Upper lobe of left lung (tissue), 6 donors: ENCODE results near the gene ALDH16A1. TPM values are rescaled to one million over a fixed set of nuclear protein-coding genes. Genes with fewer than 3 reads are reported as not detected.

Experiments
- ATAC-seq, 2 donors: fragments of 200-7000 bp; cut with Tn5 transposase; one replicate each; pipeline ENCODE4 v1.9.1; 2022; ENCODE audit warnings: mild to moderate bottlenecking in 2 of 2, moderate library complexity in 2 of 2; ENCODE audit not compliant: low FRiP score in 2 of 2
- DNase-seq, 2 donors: peaks; one replicate each; pipeline ENCODE4 v3.0.0-alpha.2; 2019 to 2020
- H3K27ac ChIP-seq, 4 donors: fragments of 200-600 bp; sonication (generic); one replicate each; pipeline ENCODE4 v1.5.1; 2016 to 2019
- H3K27me3 ChIP-seq, 4 donors: fragments of 200-600 bp; sonication (generic); one replicate each; pipeline ENCODE4 v1.5.1; 2017 to 2019
- H3K36me3 ChIP-seq, 4 donors: fragments of 200-600 bp; sonication (generic); one replicate each; pipeline ENCODE4 v1.5.1; 2016 to 2019
- H3K4me1 ChIP-seq, 4 donors: fragments of 200-600 bp; sonication (generic); one replicate each; pipeline ENCODE4 v1.5.1; 2018 to 2019
- H3K4me3 ChIP-seq, 4 donors: fragments of 200-600 bp; sonication (generic); one replicate each; pipeline ENCODE4 v1.5.1; 2017 to 2019; ENCODE audit warnings: mild to moderate bottlenecking in 2 of 4, moderate library complexity in 1 of 4
- H3K9me3 ChIP-seq, 4 donors: fragments of 200-600 bp; sonication (generic); one replicate each; pipeline ENCODE4 v1.5.1; 2018 to 2019
- EP300 ChIP-seq, 4 donors: sonication (generic); formaldehyde crosslinking; IDR thresholded peaks; one replicate each; pipeline ENCODE4 v1.5.1; 2017; ENCODE audit warnings: antibody characterized with exemption in 4 of 4, control low read depth in 2 of 4
- POLR2A ChIP-seq, 4 donors: fragments of 450-650 bp; IDR thresholded peaks; one replicate each; pipeline ENCODE4 v1.5.1; 2016 to 2017; ENCODE audit warnings: antibody characterized with exemption in 4 of 4, mild to moderate bottlenecking in 2 of 4
- POLR2AphosphoS5 ChIP-seq, 2 donors: sonication (generic); formaldehyde crosslinking; IDR thresholded peaks; one replicate each; pipeline ENCODE4 v1.5.1; 2017; ENCODE audit warnings: antibody characterized with exemption in 2 of 2
- whole genome bisulfite sequencing, 2 donors: methylation state at CpG; one replicate each; pipeline ENCODE4 v1.1.5; 2017 to 2018; 5-methylcytosine and 5-hydroxymethylcytosine counted together
- total RNA-seq, 6 donors: library from RNA; depleted of rRNA in 4 of 6; stranded (reverse); fragments of >200 nt in 4 of 6; gene quantifications; one replicate each; pipeline versions ENCODE4 v1.1.0 to v1.2.1, GENCODE V29; 2016 to 2021
- TF ChIP-seq, protein P1 (sequence below), 6 experiments: fragments of 450-650 bp in 4 of 6; fragments of 200-600 bp in 2 of 6; sonication (generic) in 2 of 6; IDR thresholded peaks; one replicate each; pipeline ENCODE4 v1.5.1; 2016 to 2019; ENCODE audit warnings: antibody characterized with exemption in 6 of 6
- donor health status: DM: no; HTN: no; CAD: no; lungs with moderate emphysema.
- donor health status: DM: no; HTN: yes; CAD: no; lungs with severe emphysema.

ALDH16A1 gene
- total RNA-seq, 6 donors from 2014 or later = 26.3 to 111 (median 48.2) TPM

DNA sequence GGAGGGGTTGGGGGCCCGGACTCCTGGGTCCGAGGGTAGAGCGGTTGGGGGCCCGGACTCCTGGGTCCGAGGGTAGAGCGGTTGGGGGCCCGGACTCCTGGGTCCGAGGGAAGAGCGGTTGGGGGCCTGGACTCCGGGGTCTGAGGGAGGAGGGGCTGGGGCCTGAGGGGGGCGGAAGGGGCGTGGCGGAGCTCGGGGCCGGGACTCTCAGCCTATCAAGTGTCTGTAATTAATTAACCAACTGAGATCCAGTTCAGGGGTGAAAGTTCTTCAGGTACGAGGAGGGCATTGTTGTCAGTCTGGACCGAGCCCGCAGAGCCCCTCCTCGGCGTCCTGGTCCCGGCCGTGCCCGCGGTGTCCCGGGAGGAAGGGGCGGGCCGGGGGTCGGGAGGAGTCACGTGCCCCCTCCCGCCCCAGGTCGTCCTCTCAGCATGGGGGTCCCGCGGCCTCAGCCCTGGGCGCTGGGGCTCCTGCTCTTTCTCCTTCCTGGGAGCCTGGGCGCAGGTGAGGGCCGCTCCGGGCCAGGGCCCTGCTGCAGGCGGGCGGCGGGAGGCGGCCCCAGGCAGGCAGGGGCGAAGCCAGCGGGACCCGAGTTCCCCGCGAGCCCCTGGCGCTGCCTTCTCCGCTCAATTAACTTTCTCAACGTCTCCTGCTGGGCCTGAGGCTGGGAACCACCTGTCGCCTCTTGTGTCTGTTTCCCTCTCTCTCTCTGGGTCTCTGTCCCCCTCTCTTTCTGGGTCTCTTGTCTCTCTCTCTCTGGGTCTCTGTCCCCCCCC lies 60.1 kb downstream of the ALDH16A1 start:
- H3K4me3 ChIP-seq = peak overlapping the region; percentile 15 to 98 (median 72)
- H3K36me3 ChIP-seq = peaks cover 0 to 15% (median 1%) of the 10 kb centered on the region in 4 donors
- ATAC-seq = peak; percentile 71 to 81
- TF ChIP-seq, protein P1, sequence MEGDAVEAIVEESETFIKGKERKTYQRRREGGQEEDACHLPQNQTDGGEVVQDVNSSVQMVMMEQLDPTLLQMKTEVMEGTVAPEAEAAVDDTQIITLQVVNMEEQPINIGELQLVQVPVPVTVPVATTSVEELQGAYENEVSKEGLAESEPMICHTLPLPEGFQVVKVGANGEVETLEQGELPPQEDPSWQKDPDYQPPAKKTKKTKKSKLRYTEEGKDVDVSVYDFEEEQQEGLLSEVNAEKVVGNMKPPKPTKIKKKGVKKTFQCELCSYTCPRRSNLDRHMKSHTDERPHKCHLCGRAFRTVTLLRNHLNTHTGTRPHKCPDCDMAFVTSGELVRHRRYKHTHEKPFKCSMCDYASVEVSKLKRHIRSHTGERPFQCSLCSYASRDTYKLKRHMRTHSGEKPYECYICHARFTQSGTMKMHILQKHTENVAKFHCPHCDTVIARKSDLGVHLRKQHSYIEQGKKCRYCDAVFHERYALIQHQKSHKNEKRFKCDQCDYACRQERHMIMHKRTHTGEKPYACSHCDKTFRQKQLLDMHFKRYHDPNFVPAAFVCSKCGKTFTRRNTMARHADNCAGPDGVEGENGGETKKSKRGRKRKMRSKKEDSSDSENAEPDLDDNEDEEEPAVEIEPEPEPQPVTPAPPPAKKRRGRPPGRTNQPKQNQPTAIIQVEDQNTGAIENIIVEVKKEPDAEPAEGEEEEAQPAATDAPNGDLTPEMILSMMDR (IDR thresholded peaks at IDR 0.05) = no peak
- TF ChIP-seq POLR2A (IDR thresholded peaks at IDR 0.05) (no peak), POLR2AphosphoS5 (IDR thresholded peaks at IDR 0.05) (peak in 1 of 2 donors; percentile 13)
- peak overlapping the region; percentile 90 to 96 (median 95) for H3K27ac ChIP-seq
- peak; percentile 59 to 91 for DNase-seq
- H3K27me3 ChIP-seq = no peaks in the 10 kb centered on the region
- H3K9me3 ChIP-seq = no peaks in the 10 kb centered on the region
- peaks cover 38 to 51% (median 43%) of the 10 kb centered on the region in 4 donors for H3K4me1 ChIP-seq
- 1 to 3% methylated on average over 7 to 23 of the region's 50 CpGs for WGBS, 2 donors

GRCh38 chr19:49513746-49514118 lies 60.7 kb downstream of the ALDH16A1 start:
- Histone ChIP-seq H3K36me3 (peaks cover 0 to 15% (median 1%) of the 10 kb centered on the region in 4 donors), H3K27me3 (no peaks in the 10 kb centered on the region), H3K4me1 (peaks cover 38 to 51% (median 43%) of the 10 kb centered on the region in 4 donors), H3K27ac (peak overlapping the region; percentile 90 to 96 (median 95)), H3K4me3 (peak overlapping the region in 3 of 4 donors; percentile 55 to 98 (median 88)), H3K9me3 (no peaks in the 10 kb centered on the region)
- ATAC-seq (no peak), DNase-seq (no peak)
- TF ChIP-seq POLR2A (IDR thresholded peaks at IDR 0.05) = no peak
- TF ChIP-seq EP300 (IDR thresholded peaks at IDR 0.05) = no peak
- TF ChIP-seq, protein P1 (IDR thresholded peaks at IDR 0.05) = no peak
- no peak for TF ChIP-seq POLR2AphosphoS5 (IDR thresholded peaks at IDR 0.05)
- WGBS, 2 donors = 41 to 54% methylated on average over 11 to 12 of the region's 12 CpGs

DNA sequence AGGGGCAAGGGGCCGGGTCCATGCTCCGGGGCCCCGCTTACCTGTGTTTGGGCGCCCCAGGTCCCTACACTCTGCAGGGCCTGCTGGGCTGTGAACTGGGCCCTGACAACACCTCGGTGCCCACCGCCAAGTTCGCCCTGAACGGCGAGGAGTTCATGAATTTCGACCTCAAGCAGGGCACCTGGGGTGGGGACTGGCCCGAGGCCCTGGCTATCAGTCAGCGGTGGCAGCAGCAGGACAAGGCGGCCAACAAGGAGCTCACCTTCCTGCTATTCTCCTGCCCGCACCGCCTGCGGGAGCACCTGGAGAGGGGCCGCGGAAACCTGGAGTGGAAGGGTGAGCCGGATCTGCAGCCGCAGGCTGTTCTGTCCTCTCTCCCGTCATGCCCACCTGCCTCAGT lies 61.1 kb downstream of the ALDH16A1 start:
- peak overlapping the region; percentile 90 to 96 (median 95) for H3K27ac ChIP-seq
- WGBS, 2 donors = 71 to 76% methylated on average over 13 to 15 of the region's 21 CpGs
- H3K4me1 ChIP-seq = peaks cover 38 to 51% (median 43%) of the 10 kb centered on the region in 4 donors
- TF ChIP-seq, protein P1 (IDR thresholded peaks at IDR 0.05) = no peak
- TF ChIP-seq POLR2AphosphoS5 (IDR thresholded peaks at IDR 0.05) = no peak
- no peak for TF ChIP-seq POLR2A (IDR thresholded peaks at IDR 0.05)
- TF ChIP-seq EP300 (IDR thresholded peaks at IDR 0.05) = no peak
- H3K4me3 ChIP-seq = peak overlapping the region in 3 of 4 donors; percentile 55 to 98 (median 88)
- H3K9me3 ChIP-seq = no peaks in the 10 kb centered on the region
- no peak for ATAC-seq
- H3K36me3 ChIP-seq = peaks cover 0 to 15% (median 1%) of the 10 kb centered on the region in 4 donors
- DNase-seq = no peak
- no peaks in the 10 kb centered on the region for H3K27me3 ChIP-seq

- H3K27ac ChIP-seq = peak overlapping the region in 3 of 4 donors; percentile 48 to 68 (median 53)
Measured at GRCh38 chr19:49515767-49516166, 62.7 kb downstream of the ALDH16A1 start.

GRCh38 chr19:49518033-49518432 lies 65.0 kb downstream of the ALDH16A1 start:
- WGBS, 2 donors = 95 to 98% methylated on average over 3 of the region's 3 CpGs
- TF ChIP-seq POLR2A (IDR thresholded peaks at IDR 0.05) (no peak), POLR2AphosphoS5 (IDR thresholded peaks at IDR 0.05) (no peak), EP300 (IDR thresholded peaks at IDR 0.05) (no peak)
- TF ChIP-seq, protein P1 (IDR thresholded peaks at IDR 0.05) = no peak
- Histone ChIP-seq H3K4me1 (peaks cover 28 to 40% (median 30%) of the 10 kb centered on the region in 4 donors), H3K27ac (no peak overlapping the region), H3K4me3 (no peak overlapping the region), H3K27me3 (no peaks in the 10 kb centered on the region), H3K36me3 (peaks cover 0 to 46% (median 14%) of the 10 kb centered on the region in 4 donors), H3K9me3 (no peaks in the 10 kb centered on the region)
- no peak for DNase-seq
- ATAC-seq = no peak

More at GRCh38 chr19:49515767-49516166, 62.7 kb downstream of the ALDH16A1 start:
- Histone ChIP-seq H3K36me3 (peaks cover 0 to 31% (median 6%) of the 10 kb centered on the region in 4 donors), H3K4me3 (no peak overlapping the region), H3K27me3 (no peaks in the 10 kb centered on the region), H3K9me3 (no peaks in the 10 kb centered on the region), H3K4me1 (peaks cover 38 to 51% (median 43%) of the 10 kb centered on the region in 4 donors)
- WGBS, 2 donors = 24 to 37% methylated on average over 4 of the region's 4 CpGs
- ATAC-seq = peak; percentile 47 to 64
- TF ChIP-seq EP300 (IDR thresholded peaks at IDR 0.05) (no peak), POLR2A (IDR thresholded peaks at IDR 0.05) (peak in 1 of 4 donors; percentile 40)
- peak in 1 of 2 donors; percentile 72 for DNase-seq
